CD4-positive, alpha-beta T cell treated with Interferon alpha-2 for 1 hour (primary cell): ENCODE results near the gene ETFA.

Experiments
- DNase-seq, 2 donors: peaks; one replicate each; pipeline ENCODE4 v3.0.0-alpha.2; 2020 to 2022

Gene ETFA

GRCh38 chr15:76168237-76168984 is 142.9 kb downstream of the ETFA start:
- DNase-seq = no peak

GRCh38 chr15:76165951-76166350 is 145.3 kb downstream of the ETFA start:
- no peak for DNase-seq
